Measurements from ENCODE around the gene SPRYD4. TPM values are rescaled to one million over a fixed set of nuclear protein-coding genes. Genes with fewer than 3 reads are reported as not detected.

The SPRYD4 gene
- total RNA-seq, 1 experiment from 2014 or later, result 4.2 TPM

DNA sequence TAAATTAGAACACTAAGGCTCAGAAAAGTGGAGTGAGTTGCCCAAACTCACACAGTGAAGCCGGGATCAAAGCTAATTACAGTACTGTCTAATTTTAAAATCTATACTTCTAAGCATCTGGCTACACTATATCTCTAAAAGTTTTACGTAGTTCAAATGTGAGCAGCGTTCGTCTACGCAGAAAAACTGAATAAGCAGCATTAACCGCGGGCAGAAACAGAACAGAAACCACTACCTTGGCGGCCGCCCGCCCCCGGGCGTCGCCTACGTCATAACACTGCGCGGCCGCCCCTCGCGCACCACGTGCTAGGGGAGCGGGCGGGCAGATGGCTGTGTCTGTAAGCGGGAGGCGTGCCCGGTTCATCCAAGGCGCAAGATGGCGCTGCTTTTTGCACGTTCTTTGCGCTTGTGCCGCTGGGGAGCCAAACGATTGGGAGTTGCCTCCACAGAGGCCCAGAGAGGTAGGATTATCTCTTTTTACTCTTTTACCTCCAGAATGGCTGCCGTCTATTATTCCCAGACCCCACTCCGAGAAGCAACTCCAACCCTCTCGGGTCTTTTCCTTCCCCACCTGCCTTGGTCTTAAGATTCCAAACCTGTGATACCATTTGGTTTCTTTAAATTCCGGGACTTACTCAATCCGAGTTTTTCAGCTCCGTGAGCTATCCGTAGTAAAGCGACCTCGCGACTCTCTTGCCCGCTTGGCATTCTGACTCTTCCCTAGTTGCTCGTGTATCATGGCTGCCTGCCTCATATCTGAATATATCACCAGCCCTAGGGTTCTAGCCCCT lies at the start of gene SPRYD4 (continued):
- TF ChIP-seq ATF6 (CRISPR knock-in tag; IDR thresholded peaks at IDR 0.05) (no peak), HMGA2 (CRISPR knock-in tag; IDR thresholded peaks at IDR 0.05) (no peak), MYBL2 (CRISPR knock-in tag; IDR thresholded peaks at IDR 0.05) (peak; percentile 85; the same call in 1 of the 2 replicates), HMGXB4 (CRISPR knock-in tag; IDR thresholded peaks at IDR 0.05) (peak; percentile 63), ZNF416 (CRISPR knock-in tag; IDR thresholded peaks at IDR 0.05) (no peak), SP1 (CRISPR knock-in tag; conservative IDR thresholded peaks at IDR 0.05) (peak; percentile 98), GRHL2 (CRISPR knock-in tag; IDR thresholded peaks at IDR 0.05; ENCODE audit: insufficient replicate concordance, severe bottlenecking) (no peak), SMAD3 (CRISPR knock-in tag; IDR thresholded peaks at IDR 0.05; ENCODE audit: borderline replicate concordance) (peak; percentile 17; the same call in 1 of the 2 replicates), ZNF263 (CRISPR knock-in tag; IDR thresholded peaks at IDR 0.05; ENCODE audit: low read depth) (no peak), ZNF219 (CRISPR knock-in tag; IDR thresholded peaks at IDR 0.05; ENCODE audit: borderline replicate concordance) (no peak), ZNF317 (CRISPR knock-in tag; IDR thresholded peaks at IDR 0.05; ENCODE audit: borderline replicate concordance, low read depth) (no peak), TEAD4 (CRISPR knock-in tag; IDR thresholded peaks at IDR 0.05) (0 out of 2 replicates have a peak, but pooled peaks have one; percentile 33), KAT7 (CRISPR knock-in tag; IDR thresholded peaks at IDR 0.05; ENCODE audit: borderline replicate concordance) (0 out of 2 replicates have a peak, but pooled peaks have one; percentile 88), NR1H2 (CRISPR knock-in tag; IDR thresholded peaks at IDR 0.05) (no peak), FOXP1 (CRISPR knock-in tag; IDR thresholded peaks at IDR 0.05; ENCODE audit: borderline replicate concordance) (peak; percentile 81; the same call in 1 of the 2 replicates)
- TF ChIP-seq, protein P1, sequence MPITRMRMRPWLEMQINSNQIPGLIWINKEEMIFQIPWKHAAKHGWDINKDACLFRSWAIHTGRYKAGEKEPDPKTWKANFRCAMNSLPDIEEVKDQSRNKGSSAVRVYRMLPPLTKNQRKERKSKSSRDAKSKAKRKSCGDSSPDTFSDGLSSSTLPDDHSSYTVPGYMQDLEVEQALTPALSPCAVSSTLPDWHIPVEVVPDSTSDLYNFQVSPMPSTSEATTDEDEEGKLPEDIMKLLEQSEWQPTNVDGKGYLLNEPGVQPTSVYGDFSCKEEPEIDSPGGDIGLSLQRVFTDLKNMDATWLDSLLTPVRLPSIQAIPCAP (CRISPR knock-in tag; IDR thresholded peaks at IDR 0.05), result no peak
- TF ChIP-seq, protein P2, sequence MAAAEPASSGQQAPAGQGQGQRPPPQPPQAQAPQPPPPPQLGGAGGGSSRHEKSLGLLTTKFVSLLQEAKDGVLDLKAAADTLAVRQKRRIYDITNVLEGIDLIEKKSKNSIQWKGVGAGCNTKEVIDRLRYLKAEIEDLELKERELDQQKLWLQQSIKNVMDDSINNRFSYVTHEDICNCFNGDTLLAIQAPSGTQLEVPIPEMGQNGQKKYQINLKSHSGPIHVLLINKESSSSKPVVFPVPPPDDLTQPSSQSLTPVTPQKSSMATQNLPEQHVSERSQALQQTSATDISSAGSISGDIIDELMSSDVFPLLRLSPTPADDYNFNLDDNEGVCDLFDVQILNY (CRISPR knock-in tag; IDR thresholded peaks at IDR 0.05), result peak; percentile 72; the same call in 1 of the 2 replicates
- TF ChIP-seq, protein P3, sequence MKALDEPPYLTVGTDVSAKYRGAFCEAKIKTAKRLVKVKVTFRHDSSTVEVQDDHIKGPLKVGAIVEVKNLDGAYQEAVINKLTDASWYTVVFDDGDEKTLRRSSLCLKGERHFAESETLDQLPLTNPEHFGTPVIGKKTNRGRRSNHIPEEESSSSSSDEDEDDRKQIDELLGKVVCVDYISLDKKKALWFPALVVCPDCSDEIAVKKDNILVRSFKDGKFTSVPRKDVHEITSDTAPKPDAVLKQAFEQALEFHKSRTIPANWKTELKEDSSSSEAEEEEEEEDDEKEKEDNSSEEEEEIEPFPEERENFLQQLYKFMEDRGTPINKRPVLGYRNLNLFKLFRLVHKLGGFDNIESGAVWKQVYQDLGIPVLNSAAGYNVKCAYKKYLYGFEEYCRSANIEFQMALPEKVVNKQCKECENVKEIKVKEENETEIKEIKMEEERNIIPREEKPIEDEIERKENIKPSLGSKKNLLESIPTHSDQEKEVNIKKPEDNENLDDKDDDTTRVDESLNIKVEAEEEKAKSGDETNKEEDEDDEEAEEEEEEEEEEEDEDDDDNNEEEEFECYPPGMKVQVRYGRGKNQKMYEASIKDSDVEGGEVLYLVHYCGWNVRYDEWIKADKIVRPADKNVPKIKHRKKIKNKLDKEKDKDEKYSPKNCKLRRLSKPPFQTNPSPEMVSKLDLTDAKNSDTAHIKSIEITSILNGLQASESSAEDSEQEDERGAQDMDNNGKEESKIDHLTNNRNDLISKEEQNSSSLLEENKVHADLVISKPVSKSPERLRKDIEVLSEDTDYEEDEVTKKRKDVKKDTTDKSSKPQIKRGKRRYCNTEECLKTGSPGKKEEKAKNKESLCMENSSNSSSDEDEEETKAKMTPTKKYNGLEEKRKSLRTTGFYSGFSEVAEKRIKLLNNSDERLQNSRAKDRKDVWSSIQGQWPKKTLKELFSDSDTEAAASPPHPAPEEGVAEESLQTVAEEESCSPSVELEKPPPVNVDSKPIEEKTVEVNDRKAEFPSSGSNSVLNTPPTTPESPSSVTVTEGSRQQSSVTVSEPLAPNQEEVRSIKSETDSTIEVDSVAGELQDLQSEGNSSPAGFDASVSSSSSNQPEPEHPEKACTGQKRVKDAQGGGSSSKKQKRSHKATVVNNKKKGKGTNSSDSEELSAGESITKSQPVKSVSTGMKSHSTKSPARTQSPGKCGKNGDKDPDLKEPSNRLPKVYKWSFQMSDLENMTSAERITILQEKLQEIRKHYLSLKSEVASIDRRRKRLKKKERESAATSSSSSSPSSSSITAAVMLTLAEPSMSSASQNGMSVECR (CRISPR knock-in tag; IDR thresholded peaks at IDR 0.05; ENCODE audit: borderline replicate concordance), result peak; percentile 92
